K562 (cell line): Measurements from ENCODE around the gene EIPR1. TPM values are rescaled to one million over a fixed set of nuclear protein-coding genes. Genes with fewer than 3 reads are reported as not detected.

Source experiments
- ATAC-seq: fragments of 200-7000 bp; cut with Tn5 transposase; 3 replicates; pipeline ENCODE4 v1.9.1; 2020; ENCODE audit warnings: moderate library complexity
- BruUV-seq: library from RNA; stranded (reverse); fragments of 400-500 nt; replicated peaks from 2 replicates; lab custom pipeline; 2021; lab: Mats Ljungman, UMichigan
- CTCF ChIA-PET: fragments of 300-600 bp; formaldehyde crosslinking; extraction: SDS; loops from one replicate; lab custom pipeline; 2021; ENCODE audit warnings: low intra/inter-chr PET ratio; lab: Yijun Ruan, JAX
- POLR2A ChIA-PET: fragments of 300-600, 350-650 bp; sonication (Branson Sonifier 250); formaldehyde crosslinking; extraction: SDS; loops from one replicate; lab custom pipeline; 2021; ENCODE audit warnings: antibody characterized with exemption, inconsistent platforms; lab: Yijun Ruan, JAX
- DNase-seq, 4 experiments: peaks; one replicate each; pipeline versions ENCODE4 v3.0.0 to v3.0.0-alpha.2; 2011 to 2018; ENCODE audit warnings: low spot score in 3 of 4, mixed read lengths in 3 of 4; ENCODE audit errors: extremely low read depth in 1 of 4
- FAIRE-seq: peaks from 2 replicates; lab custom pipeline; 2011; peaks lifted over from hg19 to GRCh38; lab: Jason Lieb, UNC
- H2AFZ ChIP-seq: 2 replicates; pipeline ENCODE4 v1.6.0; 2011; ENCODE audit warnings: low read depth, low read length, control low read depth, inconsistent platforms
- H3K27ac ChIP-seq: fragments of 200-600 bp; 3 replicates; pipeline ENCODE4 v1.8.0; 2011; ENCODE audit warnings: low read depth, mild to moderate bottlenecking, control low read depth, inconsistent platforms, low read length, moderate library complexity, mixed read lengths; ENCODE audit errors: extremely low read depth
- H3K27me3 ChIP-seq, 2 experiments: fragments of 300-600 bp in 1 of 2; 2 replicates in 1 of 2; 3 replicates in 1 of 2; pipeline versions ENCODE4 v1.6.0 to v1.8.0; 2011; ENCODE audit warnings: inconsistent platforms in 2 of 2, low read length in 2 of 2, mild to moderate bottlenecking in 1 of 2, mixed read lengths in 1 of 2, moderate library complexity in 1 of 2; ENCODE audit not compliant: control insufficient read depth in 2 of 2, insufficient read depth in 2 of 2
- H3K36me3 ChIP-seq: fragments of 300-600 bp; 3 replicates; pipeline ENCODE4 v1.8.0; 2011; ENCODE audit warnings: mild to moderate bottlenecking, low read length, inconsistent platforms; ENCODE audit not compliant: control insufficient read depth, insufficient read depth
- H3K4me1 ChIP-seq, 2 experiments: fragments of 200-600 bp in 1 of 2; replicated peaks in 1 of 2; 2 replicates in 1 of 2; 3 replicates in 1 of 2; pipeline versions ENCODE4 v1.5.1 to v1.8.0; 2011; ENCODE audit warnings: inconsistent platforms in 2 of 2, low read length in 2 of 2, mild to moderate bottlenecking in 1 of 2, mixed read lengths in 1 of 2, moderate library complexity in 1 of 2; ENCODE audit not compliant: control insufficient read depth in 2 of 2, insufficient read depth in 2 of 2
- H3K4me2 ChIP-seq: 2 replicates; pipeline ENCODE4 v1.6.1; 2011; ENCODE audit warnings: low read length, control low read depth, inconsistent platforms, mixed read lengths; ENCODE audit not compliant: insufficient read depth
- H3K4me3 ChIP-seq: fragments of 200-600 bp; sonication (generic), shearing (Covaris generic); 2 replicates; pipeline ENCODE4 v1.5.1; 2016; ENCODE audit warnings: control low read depth, inconsistent platforms
- H3K79me2 ChIP-seq: fragments of 200-600 bp; 3 replicates; pipeline ENCODE4 v1.8.0; 2011; ENCODE audit warnings: low read length, inconsistent platforms; ENCODE audit not compliant: control insufficient read depth, insufficient read depth
- H3K9ac ChIP-seq, 2 experiments: 2 replicates each; pipeline versions ENCODE4 v1.6.0 to v1.6.1; 2011; ENCODE audit warnings: low read depth in 2 of 2, low read length in 2 of 2, control low read depth in 1 of 2, inconsistent platforms in 1 of 2, mild to moderate bottlenecking in 1 of 2, mixed read lengths in 1 of 2; ENCODE audit not compliant: insufficient read depth in 1 of 2
- H3K9me1 ChIP-seq: one replicate; pipeline ENCODE4 v1.6.0; 2011; ENCODE audit warnings: inconsistent platforms, mild to moderate bottlenecking, low read length, moderate library complexity; ENCODE audit not compliant: control insufficient read depth, insufficient read depth
- H3K9me3 ChIP-seq: replicated peaks from 2 replicates; pipeline ENCODE4 v1.5.1; 2011; ENCODE audit warnings: low read depth, low read length, inconsistent platforms; ENCODE audit not compliant: control insufficient read depth, insufficient read depth
- H4K20me1 ChIP-seq: replicated peaks from 2 replicates; pipeline ENCODE4 v1.6.1; 2011; ENCODE audit warnings: low read length, inconsistent platforms, mixed read lengths; ENCODE audit not compliant: control insufficient read depth, insufficient read depth
- ESRRB ChIP-seq: fragments of 250-450 bp; sonication (Bioruptor Pico); IDR thresholded peaks from 2 replicates; pipeline ENCODE4 v1.5.0; 2020; ENCODE audit warnings: mild to moderate bottlenecking, moderate library complexity, borderline replicate concordance
- HDAC1 ChIP-seq, 2 experiments: fragments of 450-650 bp; IDR thresholded peaks; 2 replicates each; pipeline ENCODE4 v1.6.1; 2016 to 2017; ENCODE audit warnings: inconsistent platforms in 1 of 2, mild to moderate bottlenecking in 1 of 2, moderate library complexity in 1 of 2
- MCM3 ChIP-seq: fragments of 450-650 bp; IDR thresholded peaks from 2 replicates; pipeline ENCODE4 v1.6.1; 2016
- SIRT6 ChIP-seq: IDR thresholded peaks from one replicate; pipeline ENCODE4 v1.6.1; 2012; ENCODE audit warnings: low read depth, mild to moderate bottlenecking, control low read depth, inconsistent platforms, low read length, moderate library complexity
- SNIP1 ChIP-seq: fragments of 450-650 bp; IDR thresholded peaks from 2 replicates; pipeline ENCODE4 v1.7.1; 2017; ENCODE audit warnings: low read depth, mild to moderate bottlenecking
- WGBS: fragments of 100-300 bp; shearing (Covaris generic); methylation state at CpG from one replicate; pipeline ENCODE4 v1.1.6; 2016; ENCODE audit warnings: low coverage, mixed read lengths; ENCODE audit not compliant: insufficient coverage; ENCODE audit errors: missing lambda C conversion rate; 5-methylcytosine and 5-hydroxymethylcytosine counted together
- in situ Hi-C: fragments of 300-500 bp; cut with MboI; formaldehyde crosslinking; loops from 4 replicates; pipeline ENCODE4 v1.15.0; 2018; ENCODE audit warnings: inconsistent platforms, mixed read lengths
- intact Hi-C: fragments of 100-400 bp; cut with micrococcal nuclease; formaldehyde crosslinking; loops from 2 replicates; pipeline ENCODE4 v1.14.2; 2022
- polyA plus RNA-seq, 8 experiments: library from polyadenylated mRNA; depleted of rRNA in 4 of 8; stranded (reverse) in 5 of 8; unstranded in 3 of 8; fragments of >200 nt; fragmentation: Nextera tagmentation in 2 of 8; fragmentation: Illumina TruSeq in 1 of 8; extraction: Ambion mirVana in 2 of 8; extraction: Trizol in 1 of 8; gene quantifications; 2 replicates each; pipeline versions ENCODE4 v1.2.1 to v1.2.3, GENCODE V29; 2011 to 2014; ENCODE audit warnings: inconsistent platforms in 1 of 8, missing spikeins in 1 of 8
- total RNA-seq, 7 experiments: library from RNA; depleted of rRNA in 6 of 7; stranded (reverse); fragments of >200 nt in 6 of 7; fragmentation: Illumina TruSeq in 2 of 7; extraction: Trizol in 2 of 7; gene quantifications; 2 replicates each; pipeline versions ENCODE4 v1.2.1 to v1.2.3, GENCODE V29; 2011 to 2021; ENCODE audit warnings: low replicate concordance in 1 of 7
- TF ChIP-seq, protein P1 (sequence below), 3 experiments: IDR thresholded peaks in 2 of 3; conservative IDR thresholded peaks in 1 of 3; 2 replicates each; pipeline ENCODE4 v1.5.1; 2011 to 2012; ENCODE audit warnings: low read length in 3 of 3, mild to moderate bottlenecking in 3 of 3, control low read depth in 2 of 3, improper control_type of control experiment in 1 of 3, inconsistent platforms in 1 of 3, low read depth in 1 of 3, mixed read lengths in 1 of 3, moderate library complexity in 1 of 3; ENCODE audit not compliant: insufficient read depth in 2 of 3
- TF ChIP-seq, protein P2 (sequence below), 3 experiments: fragments of 200-800 bp in 1 of 3; fragments of 250-450 bp in 1 of 3; fragments of 450-650 bp in 1 of 3; sonication (Bioruptor Pico) in 1 of 3; sonication (Bioruptor generic) in 1 of 3; formaldehyde crosslinking in 1 of 3; IDR thresholded peaks; 2 replicates each; pipeline versions ENCODE4 v1.6.1 to v1.8.0; 2016 to 2022; ENCODE audit warnings: mild to moderate bottlenecking in 2 of 3, missing genetic modification characterization in 2 of 3, missing compliant biosample characterization in 1 of 3, moderate library complexity in 1 of 3
- TF ChIP-seq, protein P3 (sequence below), 2 experiments: fragments of 450-650 bp; IDR thresholded peaks; 2 replicates each; pipeline ENCODE4 v1.6.1; 2018; ENCODE audit warnings: mild to moderate bottlenecking in 2 of 2, low read depth in 1 of 2; ENCODE audit not compliant: partially characterized antibody in 2 of 2

EIPR1 gene
- total and polyA plus RNA-seq, 9 of the 15 experiments (the other 6 are each of a cell fraction or from before 2014, with no cell fraction given) = 19.9 to 54.4 (median 35.9) TPM

DNA sequence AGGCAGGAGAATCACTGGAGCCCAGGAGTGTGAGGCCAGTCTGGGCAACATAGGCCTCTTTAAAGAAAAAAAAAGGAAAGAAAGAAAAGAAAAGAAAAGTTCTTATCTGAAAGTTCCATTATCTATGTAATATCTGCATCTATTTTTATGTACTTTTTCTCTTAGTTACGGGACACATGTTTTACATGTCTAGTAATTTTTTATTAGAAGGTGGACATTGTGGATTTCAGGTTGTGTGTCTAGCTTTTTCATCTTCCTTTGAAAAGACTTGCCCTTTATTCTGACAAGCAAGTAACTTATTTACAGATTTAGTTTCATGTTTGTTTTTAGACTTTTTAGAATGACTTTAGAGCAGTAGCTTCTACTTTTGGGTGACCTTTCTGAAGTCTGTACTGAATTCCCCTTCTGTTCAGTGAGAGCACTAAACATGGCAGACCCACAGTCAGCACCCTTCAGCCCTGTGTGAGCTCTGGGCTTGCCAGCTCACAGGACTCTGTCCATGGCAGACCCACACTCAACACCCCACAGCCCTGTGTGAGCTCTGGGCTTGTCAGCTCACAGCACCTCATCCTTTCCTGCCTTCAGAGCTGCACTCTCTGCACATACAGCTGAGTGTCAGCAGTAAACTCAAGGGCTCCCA is 19.4 kb upstream of the EIPR1 start:
- no peak overlapping the region for H3K27ac ChIP-seq
- H3K9ac ChIP-seq = no peak overlapping the region
- intact Hi-C loops (no loop called here), in situ Hi-C loops (no loop called here)
- no peaks in the 10 kb centered on the region for H3K27me3 ChIP-seq
- H3K9me1 ChIP-seq = no peaks in the 10 kb centered on the region
- WGBS = 100% methylated on average over 1 of the region's 1 CpG
- H3K4me2 ChIP-seq = no peak overlapping the region
- BruUV-seq = no TSS peak
- H2AFZ ChIP-seq = no peak overlapping the region
- ChIA-PET POLR2A (interaction anchor here (1.9 kb wide), 1 partner anchor 11 kb away, joined by 4 read pairs; no protein-coding TSS in a partner anchor), CTCF (no interaction called here)
- TF ChIP-seq, protein P1, sequence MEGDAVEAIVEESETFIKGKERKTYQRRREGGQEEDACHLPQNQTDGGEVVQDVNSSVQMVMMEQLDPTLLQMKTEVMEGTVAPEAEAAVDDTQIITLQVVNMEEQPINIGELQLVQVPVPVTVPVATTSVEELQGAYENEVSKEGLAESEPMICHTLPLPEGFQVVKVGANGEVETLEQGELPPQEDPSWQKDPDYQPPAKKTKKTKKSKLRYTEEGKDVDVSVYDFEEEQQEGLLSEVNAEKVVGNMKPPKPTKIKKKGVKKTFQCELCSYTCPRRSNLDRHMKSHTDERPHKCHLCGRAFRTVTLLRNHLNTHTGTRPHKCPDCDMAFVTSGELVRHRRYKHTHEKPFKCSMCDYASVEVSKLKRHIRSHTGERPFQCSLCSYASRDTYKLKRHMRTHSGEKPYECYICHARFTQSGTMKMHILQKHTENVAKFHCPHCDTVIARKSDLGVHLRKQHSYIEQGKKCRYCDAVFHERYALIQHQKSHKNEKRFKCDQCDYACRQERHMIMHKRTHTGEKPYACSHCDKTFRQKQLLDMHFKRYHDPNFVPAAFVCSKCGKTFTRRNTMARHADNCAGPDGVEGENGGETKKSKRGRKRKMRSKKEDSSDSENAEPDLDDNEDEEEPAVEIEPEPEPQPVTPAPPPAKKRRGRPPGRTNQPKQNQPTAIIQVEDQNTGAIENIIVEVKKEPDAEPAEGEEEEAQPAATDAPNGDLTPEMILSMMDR (IDR thresholded peaks at IDR 0.05 in 2 of 3, conservative IDR thresholded peaks at IDR 0.05 in 1 of 3; ENCODE audit: insufficient read depth in 2 of 3, low read depth in 1 of 3, low read length in 3 of 3) = no peak
- no peak for TF ChIP-seq SNIP1
- TF ChIP-seq, protein P2, sequence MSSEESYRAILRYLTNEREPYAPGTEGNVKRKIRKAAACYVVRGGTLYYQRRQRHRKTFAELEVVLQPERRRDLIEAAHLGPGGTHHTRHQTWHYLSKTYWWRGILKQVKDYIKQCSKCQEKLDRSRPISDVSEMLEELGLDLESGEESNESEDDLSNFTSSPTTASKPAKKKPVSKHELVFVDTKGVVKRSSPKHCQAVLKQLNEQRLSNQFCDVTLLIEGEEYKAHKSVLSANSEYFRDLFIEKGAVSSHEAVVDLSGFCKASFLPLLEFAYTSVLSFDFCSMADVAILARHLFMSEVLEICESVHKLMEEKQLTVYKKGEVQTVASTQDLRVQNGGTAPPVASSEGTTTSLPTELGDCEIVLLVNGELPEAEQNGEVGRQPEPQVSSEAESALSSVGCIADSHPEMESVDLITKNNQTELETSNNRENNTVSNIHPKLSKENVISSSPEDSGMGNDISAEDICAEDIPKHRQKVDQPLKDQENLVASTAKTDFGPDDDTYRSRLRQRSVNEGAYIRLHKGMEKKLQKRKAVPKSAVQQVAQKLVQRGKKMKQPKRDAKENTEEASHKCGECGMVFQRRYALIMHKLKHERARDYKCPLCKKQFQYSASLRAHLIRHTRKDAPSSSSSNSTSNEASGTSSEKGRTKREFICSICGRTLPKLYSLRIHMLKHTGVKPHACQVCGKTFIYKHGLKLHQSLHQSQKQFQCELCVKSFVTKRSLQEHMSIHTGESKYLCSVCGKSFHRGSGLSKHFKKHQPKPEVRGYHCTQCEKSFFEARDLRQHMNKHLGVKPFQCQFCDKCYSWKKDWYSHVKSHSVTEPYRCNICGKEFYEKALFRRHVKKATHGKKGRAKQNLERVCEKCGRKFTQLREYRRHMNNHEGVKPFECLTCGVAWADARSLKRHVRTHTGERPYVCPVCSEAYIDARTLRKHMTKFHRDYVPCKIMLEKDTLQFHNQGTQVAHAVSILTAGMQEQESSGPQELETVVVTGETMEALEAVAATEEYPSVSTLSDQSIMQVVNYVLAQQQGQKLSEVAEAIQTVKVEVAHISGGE (CRISPR knock-in tag; IDR thresholded peaks at IDR 0.05) = no peak
- no peak for TF ChIP-seq HDAC1 (IDR thresholded peaks at IDR 0.05)
- TF ChIP-seq, protein P3, sequence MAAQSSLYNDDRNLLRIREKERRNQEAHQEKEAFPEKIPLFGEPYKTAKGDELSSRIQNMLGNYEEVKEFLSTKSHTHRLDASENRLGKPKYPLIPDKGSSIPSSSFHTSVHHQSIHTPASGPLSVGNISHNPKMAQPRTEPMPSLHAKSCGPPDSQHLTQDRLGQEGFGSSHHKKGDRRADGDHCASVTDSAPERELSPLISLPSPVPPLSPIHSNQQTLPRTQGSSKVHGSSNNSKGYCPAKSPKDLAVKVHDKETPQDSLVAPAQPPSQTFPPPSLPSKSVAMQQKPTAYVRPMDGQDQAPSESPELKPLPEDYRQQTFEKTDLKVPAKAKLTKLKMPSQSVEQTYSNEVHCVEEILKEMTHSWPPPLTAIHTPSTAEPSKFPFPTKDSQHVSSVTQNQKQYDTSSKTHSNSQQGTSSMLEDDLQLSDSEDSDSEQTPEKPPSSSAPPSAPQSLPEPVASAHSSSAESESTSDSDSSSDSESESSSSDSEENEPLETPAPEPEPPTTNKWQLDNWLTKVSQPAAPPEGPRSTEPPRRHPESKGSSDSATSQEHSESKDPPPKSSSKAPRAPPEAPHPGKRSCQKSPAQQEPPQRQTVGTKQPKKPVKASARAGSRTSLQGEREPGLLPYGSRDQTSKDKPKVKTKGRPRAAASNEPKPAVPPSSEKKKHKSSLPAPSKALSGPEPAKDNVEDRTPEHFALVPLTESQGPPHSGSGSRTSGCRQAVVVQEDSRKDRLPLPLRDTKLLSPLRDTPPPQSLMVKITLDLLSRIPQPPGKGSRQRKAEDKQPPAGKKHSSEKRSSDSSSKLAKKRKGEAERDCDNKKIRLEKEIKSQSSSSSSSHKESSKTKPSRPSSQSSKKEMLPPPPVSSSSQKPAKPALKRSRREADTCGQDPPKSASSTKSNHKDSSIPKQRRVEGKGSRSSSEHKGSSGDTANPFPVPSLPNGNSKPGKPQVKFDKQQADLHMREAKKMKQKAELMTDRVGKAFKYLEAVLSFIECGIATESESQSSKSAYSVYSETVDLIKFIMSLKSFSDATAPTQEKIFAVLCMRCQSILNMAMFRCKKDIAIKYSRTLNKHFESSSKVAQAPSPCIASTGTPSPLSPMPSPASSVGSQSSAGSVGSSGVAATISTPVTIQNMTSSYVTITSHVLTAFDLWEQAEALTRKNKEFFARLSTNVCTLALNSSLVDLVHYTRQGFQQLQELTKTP (IDR thresholded peaks at IDR 0.05; ENCODE audit: low read depth in 1 of 2, partially characterized antibody in 2 of 2) = no peak
- no peak for TF ChIP-seq SIRT6
- TF ChIP-seq MCM3 = no peak
- no peak for TF ChIP-seq ESRRB (CRISPR knock-in tag)
- no peaks in the 10 kb centered on the region for H4K20me1 ChIP-seq
- DNase-seq = no peak
- ATAC-seq = no peak
- H3K4me3 ChIP-seq = no peak overlapping the region
- FAIRE-seq = no peak
- H3K36me3 ChIP-seq = peaks cover 59% of the 10 kb centered on the region; the same call in 2 of the 3 replicates
- H3K9me3 ChIP-seq = peaks cover 6% of the 10 kb centered on the region
- peaks cover 21% of the 10 kb centered on the region; the same call in 1 of the 3 replicates for H3K79me2 ChIP-seq
- no peaks in the 10 kb centered on the region for H3K4me1 ChIP-seq
